Activated T-cell treated with anti-CD3 and anti-CD28 coated beads for 48 hours (primary cell): ENCODE data around the gene CNNM2.
A peak's percentile ranks its signal among the peaks of the same experiment; 100 is the strongest.
"Not testable (repeated sequence)": the region's sequence is repeated elsewhere in the genome, so short reads cannot be mapped to it uniquely, and the experiment has no call there.

Experiments
- DNase-seq: peaks from one replicate; pipeline ENCODE4 v3.0.0-alpha.2; 2020; ENCODE audit warnings: low read depth

The CNNM2 gene

DNA sequence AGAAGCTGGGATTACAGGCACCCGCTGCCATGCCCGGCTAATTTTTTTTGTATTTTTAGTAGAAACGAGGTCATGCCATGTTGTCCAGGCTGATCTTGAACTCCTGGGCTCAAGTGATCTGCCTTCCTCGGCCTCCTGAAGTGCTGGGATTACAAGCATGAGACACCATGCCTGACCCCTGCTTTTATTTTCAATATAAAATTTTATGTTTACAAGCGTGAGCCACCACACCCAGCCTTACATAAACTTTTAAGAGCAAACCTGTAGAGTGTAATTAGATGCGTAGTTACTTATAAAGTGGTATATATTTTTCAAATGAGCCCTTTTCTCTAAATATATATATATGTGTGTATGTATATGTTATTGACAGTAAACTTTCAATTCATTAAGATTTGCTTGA, 8.7 kb downstream of the CNNM2 start:
- DNase-seq: no peak

DNA sequence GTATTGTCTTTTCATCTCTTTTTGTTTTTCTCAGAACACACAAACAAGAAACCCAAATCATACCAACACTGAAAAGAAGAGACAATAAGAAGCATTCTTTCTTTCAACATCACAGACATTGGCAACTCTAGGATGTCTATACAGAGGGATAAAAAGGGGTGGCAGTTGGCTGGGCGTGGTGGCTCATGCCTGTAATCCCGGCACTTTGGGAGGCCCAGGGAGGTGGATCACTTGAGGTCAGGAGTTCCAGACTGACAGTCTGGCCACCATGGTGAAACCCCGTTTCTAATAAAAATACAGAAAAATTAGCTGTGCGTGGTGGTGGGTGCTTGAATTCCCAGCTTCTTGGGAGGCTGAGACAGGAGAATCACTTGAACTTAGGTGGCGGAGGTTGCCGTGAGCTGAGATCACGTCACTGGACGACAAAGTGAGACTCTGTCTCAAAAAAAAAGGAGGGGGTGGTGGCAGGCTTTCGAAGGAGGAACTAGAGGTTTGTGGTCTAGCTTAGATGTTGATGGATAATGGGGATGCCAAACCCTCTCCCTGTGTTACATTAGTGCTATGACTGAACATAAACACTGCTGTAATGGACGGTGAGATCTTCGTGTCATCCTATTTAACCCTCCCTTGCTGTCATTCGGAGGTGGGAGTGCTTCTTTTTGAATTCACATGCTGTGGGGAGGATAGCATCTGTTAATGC, 9.4 kb downstream of the CNNM2 start:
- no peak for DNase-seq

DNA sequence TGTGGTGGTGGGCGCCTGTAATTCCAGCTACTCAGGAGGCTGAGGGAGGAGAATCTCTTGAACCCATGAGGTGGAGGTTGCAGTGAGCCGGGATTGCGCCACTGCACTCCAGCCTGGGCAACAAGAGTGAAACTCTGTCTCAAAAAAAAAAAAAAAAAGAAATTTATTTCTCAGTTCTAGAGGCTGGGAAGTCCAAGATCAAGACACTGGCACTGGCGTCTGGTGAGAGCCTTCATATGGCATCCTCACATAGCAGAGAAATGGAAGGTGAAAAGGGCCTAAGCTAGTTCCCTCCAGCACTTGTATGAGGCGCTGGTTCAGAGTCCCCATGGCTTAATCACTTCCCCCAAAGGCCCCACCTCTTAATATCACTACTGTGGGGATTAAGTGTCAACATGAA, 10.3 kb downstream of the CNNM2 start:
- not testable (repeated sequence) for DNase-seq

DNA sequence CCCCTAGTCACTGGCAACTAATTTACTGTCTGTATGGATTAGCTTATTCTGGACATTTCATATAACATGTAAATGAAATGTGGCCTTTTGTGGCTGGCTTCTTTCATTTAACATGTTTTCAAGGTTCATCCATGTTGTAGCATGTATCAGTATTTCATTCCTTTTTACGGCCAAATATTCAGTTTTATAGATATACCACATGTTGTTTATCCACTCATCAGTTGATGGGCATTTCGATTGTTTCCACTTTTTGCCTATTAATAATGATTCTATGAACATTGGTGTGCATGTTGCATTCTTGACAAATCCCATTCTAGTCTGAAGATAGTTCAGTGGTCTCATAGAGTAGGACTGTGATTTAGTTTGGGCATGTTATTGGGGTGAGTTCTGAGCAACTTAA, 12.6 kb downstream of the CNNM2 start:
- DNase-seq: no peak

DNA sequence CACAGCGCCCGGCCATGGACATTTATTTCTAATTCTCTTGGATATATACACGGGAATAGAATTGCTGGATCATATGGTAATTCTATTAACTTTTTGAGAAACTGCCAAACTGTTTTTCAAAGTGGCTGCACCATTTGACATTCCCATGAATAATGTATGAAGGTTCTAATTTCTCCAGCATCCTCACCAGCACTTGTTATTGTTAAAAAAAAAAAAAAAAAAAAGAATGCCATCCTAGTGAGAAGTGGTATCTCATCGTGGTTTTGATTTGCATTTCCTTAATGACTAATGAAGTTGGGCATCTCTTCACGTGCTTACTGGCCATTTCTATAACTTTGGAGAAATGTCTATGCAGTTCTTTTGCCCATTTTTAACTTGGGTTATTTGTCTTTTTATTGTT, 13.5 kb downstream of the CNNM2 start:
- no peak for DNase-seq

DNA sequence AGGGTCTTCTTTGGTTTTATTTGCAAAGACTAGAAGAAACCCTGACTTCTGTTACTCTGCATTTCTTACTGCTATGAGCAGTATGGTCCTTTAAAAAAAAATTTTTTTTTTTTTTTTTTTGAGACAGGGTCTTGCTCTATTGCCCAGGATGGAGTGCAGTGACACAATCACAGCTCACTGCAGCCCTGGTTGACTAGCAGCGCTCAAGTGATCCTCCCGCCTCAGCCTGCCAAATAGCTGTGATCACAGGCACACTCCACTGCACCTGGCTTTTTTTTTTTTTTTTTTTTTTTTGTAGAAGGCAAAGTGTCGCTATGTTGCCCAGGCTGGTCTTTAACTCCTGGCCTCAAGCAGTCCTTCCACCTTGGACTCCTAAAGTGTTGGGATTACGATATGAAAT, 17.4 kb downstream of the CNNM2 start:
- no peak for DNase-seq

DNA sequence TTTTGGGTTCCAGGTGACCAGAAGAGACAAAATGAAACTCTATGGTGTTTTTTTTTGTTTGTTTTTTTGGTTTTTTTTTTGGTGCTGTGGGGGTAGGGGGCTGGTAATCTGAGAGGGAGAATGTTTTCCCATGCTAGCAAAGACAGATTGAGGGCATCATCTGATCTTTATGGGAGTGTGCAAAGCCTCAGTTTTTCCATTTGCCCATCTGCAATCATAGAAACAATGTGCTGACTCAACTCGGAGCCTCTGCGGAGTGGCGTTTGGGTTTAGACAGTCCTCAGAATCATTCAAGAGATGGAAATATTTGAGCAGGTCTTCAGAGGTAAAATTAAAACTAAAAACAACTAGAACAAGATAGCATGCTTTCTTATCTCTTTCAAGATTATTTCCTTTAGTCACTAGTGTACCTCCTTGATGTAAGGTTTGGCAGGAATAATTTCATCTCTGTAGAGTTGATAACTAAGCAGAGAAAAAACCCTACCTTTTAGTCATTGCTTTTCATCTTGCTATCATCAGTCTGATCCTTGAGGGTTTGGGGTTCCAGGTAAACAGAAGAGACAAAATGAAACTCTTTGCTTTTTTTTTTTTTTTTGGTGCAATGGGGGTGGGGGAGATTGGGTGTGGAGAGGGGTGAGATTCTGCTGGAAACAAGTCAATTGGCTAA, 18.0 kb downstream of the CNNM2 start:
- peak; percentile 23 for DNase-seq

DNA sequence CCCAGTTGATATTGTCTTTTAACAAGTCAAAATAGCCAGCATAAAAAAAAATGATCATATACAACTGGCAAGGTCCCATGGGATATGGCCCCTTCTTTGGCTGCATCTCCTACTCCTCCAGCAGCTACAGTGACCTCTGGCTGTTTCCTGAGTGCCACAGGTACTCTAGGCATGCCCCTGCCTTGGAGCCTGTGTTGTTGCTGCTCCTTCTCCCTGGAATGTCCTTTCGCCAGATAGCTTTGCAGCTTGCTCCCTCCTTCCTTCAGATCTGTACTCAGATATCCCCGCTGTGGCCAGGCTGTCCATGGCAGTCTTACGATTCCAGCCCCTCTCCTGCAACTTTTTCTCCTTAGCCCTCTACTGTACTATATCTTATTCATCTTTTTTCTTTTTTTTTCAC, 23.3 kb downstream of the CNNM2 start:
- no peak for DNase-seq

DNA sequence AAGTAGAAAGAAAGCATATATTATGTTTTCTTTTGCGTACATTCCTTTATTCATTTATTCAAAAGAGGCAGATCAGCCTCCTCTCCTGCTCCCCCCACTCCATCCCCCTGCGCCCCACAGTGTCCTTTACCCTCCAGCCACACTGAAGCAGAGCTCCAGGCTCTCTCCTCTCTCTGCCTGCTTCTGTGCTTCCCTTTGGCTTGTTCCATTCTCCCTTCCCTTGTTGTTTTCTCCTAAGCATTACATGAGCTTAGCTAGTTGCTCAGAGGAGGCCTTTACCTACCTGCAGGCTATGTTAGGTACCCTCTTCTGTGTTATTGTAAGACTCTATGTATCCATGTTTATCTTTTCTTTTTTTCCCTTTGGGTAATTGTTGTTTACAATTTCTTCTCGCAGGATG, 27.4 kb downstream of the CNNM2 start:
- DNase-seq: no peak

DNA sequence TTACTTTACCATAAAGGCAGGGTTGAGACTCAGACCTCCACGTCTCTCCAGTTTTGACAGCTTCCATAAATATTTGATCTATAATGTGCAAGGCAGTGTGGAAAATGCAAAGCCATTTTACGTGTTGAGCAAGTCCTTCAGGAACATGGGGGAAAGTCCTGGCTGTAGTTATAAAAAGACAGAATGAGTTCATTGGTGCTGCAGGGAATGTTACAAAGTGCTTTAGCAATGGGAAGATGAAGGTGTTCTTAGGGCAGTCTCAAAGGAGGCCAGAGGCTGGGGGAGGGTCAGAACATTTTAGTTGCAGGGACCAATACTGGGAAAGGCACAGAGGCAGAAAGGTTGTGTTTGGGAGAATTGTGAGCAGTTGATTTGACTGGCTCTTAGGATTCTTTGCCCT, 27.9 kb downstream of the CNNM2 start:
- no peak for DNase-seq

DNA sequence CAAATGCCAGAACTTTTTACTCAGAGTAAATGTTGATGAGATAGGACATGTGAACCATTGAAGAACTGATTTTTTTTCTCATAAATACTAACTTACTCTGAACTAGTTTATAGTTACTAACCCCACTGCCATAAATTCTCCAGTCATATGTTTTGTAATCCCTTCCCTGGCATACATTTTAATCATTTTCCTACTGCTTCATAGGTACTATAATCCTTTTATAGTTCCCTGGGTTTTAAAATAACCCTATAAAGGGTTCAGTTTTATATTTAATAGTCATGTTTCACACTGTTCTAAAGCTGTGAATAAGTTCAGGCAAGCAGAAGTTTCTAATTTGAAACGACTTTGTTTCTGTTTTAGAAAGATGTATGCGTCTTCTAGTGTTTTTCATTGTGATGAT, 28.9 kb downstream of the CNNM2 start:
- DNase-seq: no peak

DNA sequence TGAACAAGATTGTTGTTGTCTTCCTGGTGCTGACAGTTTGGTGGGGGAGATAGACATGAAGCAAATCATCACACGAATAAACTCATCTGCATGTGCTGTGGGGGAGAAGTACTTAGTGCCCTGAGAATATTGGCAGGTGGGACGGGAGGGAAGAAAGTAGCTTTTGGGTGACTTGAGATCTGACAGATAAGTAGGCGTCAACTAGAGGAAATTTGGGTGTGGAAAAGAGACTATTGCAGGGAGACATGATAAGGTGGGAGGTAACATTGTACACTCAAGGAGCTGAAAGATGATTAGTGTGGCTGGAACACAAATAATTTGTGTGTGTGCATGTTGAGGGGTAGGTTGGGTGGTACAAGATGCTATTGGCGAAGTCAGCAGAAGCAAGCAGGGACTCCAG, 30.1 kb downstream of the CNNM2 start:
- no peak for DNase-seq

DNA sequence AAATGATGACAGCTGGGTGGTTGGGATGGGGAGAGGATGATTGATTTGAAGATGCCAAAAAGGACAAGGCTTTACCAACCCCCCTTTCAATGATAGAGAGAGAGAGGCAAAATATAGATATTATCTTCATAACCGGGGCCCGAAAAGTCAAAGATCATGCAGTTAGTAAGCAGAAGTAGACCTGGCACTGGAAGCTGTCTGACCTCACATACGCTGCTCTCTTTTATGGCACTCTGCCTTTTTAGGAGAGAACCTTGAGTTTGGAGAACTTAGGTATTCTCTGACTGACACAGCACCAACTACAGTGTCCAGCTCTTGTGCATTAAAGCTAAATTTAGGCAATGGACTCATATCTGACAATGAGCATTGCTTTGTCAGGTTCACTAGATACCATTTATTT, 30.7 kb downstream of the CNNM2 start:
- no peak for DNase-seq

DNA sequence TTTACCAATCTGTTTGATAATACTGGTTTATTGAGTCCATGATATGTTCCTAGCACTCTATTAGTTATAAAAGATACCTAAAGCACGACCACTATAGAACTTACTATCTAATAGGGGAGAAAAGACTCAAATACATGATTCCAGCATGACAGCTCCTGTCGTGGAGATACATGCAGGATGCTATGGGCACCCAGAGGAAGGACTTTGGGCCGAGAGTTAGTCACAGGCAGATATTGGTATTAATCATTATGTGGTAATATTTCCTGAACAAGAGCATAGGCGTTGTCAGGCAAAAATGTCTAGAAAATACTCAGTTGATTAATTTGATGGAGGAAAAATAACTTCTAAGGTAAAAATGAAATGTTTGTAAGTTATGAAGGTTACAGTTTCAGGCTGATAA, 31.8 kb downstream of the CNNM2 start:
- no peak for DNase-seq

DNA sequence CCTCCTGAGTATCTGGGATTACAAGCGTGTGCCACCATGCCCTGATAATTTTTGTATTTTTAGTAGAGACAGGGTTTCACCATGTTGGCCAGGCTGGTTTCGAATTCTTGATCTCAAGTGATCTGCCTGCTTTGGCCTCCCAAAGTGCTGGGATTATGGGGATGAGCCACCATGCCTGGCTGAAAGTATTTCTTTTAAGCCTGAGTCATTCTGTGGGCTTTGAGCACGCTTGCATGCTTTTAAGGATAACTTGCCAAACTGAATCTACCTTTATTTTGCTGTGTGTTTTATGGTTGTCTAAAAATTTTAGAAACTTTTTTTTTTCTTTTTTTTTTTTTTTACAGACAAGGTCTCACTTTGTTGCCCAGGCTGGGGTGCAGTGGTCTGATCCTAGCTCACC, 33.2 kb downstream of the CNNM2 start:
- no peak for DNase-seq

DNA sequence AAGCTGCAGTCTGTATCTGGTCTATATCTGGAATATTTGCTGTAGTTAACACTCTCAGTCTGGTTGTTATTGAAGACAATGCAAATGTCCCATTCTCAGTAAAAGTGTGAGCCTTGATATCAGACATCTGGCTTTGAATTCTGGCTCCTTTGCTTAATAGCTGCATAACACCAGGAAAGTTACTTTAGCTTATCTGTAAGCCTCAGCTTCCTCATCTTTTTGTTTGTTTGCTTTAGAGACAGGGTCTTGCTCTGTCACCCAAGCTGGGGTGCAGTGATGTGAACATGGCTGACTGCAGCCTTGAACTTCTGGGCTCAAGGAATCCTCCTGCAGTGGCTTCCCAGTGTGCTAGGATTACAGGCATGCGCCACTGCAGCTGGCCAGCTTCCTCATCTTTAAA, 41.3 kb downstream of the CNNM2 start:
- DNase-seq: no peak

DNA sequence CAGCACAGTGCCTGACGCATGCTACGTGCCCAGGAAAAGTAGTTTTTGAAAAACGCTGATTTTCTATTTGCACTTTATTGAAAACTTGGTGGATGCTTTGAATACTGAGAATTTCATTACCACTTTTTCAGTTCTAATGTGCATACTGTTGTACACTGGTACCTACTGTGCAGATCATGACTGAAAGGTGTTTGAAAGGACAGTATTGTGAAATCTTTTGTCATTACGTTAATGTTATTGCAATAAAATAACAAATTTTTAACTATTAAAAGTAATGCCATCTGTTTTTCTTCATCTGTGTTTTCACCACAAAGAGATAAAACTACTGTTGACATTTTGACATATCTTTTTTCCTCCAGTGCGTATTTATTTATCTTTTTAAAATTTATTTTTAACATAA, 42.1 kb downstream of the CNNM2 start:
- no peak for DNase-seq

DNA sequence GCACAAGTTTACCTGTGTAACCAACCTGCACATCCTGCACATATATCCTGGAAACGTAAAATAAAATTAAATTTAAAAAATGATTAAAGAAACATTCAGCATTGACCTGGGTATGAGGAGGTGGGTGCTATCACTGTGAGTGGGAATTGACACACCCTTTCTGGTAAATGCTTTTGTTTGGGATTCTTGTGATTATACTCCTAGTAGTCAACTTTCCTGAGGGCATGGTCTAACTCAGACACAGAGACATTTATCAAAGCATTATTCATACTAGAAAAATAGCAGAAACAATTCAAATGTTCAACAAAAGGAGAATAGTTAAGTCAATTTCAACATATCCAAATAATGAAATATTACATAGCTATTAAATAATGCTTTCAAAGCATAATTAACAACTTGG, 44.2 kb downstream of the CNNM2 start:
- DNase-seq: no peak

DNA sequence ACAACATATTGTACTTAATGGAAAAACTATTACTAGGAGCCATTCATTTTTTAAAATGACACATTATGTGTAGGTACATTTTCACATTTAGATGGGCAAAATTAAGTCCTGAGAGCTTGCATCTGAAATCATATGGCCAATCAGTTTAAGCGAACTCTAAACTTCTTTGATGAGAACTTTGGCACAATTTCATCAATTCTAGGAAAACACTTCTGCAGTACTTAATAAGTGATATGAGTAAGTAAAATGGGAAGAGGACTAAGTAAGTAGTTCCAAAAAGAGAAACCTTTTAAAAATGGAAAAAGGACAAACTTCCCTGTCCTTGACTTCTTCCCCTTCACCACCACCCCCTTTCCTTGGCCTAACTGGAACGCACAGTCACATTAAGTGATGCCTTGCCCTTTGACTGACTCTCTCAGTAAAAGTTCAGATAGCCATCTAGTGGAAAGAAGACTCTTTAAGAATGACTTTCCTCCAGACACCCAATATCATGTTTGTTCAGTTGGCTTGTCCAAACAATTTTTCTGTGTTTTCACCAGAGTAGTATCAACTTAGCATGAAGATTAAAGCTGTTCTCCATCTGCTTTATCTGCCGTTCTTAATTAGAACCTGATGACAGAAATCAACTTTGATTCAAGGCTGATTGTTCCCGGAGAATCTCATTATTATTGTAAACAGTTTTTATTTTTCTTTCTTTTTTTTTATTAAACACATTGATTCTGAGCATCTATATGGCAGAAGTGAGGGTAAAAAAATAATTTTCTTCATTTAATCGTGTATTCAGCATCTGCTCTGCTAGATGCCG, 45.1 kb downstream of the CNNM2 start:
- DNase-seq: no peak

DNA sequence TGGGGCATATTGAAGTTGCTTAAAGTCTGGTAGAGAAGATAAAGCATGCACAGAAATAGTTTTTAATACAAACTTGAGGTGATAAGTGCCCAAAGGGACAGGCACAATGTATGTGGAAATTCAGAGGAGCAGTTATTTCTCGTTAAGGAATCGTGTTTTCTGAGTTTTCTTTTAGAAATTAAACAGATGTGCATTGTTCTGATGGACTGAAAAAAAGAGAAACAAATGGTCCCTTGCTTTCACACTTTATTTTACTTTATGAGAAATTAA, 45.6 kb downstream of the CNNM2 start:
- DNase-seq: no peak

DNA sequence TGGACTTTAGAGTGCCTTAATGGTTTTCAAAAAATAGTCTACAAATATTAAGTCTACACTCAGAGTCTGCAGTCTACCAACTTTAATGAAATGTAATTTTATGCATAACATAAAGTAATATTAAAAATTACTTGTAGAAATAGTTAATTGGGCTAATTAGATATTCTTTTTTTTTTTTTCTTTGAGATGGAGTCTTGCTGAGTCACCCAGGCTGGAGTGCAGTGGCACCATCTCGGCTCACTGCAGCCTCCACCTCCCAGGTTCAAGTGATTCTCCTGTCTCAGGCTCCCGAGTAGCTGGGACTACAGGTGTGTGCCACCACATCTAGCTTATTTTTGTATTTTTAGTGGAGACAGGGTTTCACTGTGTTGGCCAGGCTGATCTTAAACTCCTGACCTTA, 46.0 kb downstream of the CNNM2 start:
- DNase-seq: not testable (repeated sequence)

DNA sequence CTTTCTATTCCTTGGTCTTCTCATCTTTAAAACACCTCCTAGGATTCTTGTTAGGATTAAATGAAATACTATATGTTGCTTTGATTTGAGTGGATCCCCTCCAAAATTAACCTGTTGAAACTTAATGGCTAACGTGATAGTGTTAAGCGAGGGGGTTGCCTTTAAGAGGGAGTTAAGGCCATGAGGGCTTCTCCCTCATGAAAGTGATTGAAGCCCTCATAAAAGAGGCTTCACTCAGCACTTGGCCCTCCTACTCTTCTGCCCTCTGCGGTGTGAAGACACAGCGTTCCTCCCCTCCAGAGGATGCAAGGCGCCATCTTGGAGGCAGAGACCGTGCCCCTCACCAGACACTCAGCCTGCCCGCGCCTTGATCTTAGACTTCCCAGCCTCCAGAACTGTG, 46.6 kb downstream of the CNNM2 start:
- no peak for DNase-seq

DNA sequence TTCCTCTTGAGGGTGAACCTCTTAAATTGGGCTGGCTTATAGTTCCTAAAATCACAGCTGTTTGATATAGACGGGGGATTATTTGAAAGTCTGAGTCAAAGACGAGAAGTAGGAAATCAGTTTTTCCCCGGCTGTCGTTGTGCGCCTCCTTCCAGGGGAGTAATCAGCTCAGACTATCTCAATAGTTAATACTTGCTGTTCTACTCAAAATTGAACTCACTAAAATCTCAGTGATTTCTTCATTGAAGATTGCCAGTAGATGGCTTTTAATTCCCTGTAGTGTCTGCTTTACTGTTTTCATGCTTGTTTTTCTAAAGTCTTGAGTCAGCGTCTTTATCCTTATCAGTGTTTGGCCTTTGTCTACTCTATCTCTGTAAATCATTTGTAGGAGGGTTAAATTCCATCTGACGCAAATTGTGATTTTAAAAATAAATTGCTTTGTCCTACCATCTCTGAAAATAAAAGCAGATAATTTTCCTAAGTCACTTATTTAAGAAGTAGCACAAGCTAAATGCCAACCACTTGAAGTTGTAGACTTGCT, 47.3 kb downstream of the CNNM2 start:
- DNase-seq: no peak
